ENCODE measurements around the gene PRPF31. TPM values are rescaled to one million over a fixed set of nuclear protein-coding genes. Genes with fewer than 3 reads are reported as not detected.
"Not testable (repeated sequence)": the region's sequence is repeated elsewhere in the genome, so short reads cannot be mapped to it uniquely, and the experiment has no call there.

PRPF31 gene
- total RNA-seq, 4 donors from 2014 or later: 17.9 to 97.3 (median 52.6) TPM

GRCh38 chr19:54077334-54077733, 38.2 kb upstream of the PRPF31 start:
- TF ChIP-seq POLR2A (IDR thresholded peaks at IDR 0.05) (no peak), CTCF (IDR thresholded peaks at IDR 0.05) (no peak)
- Histone ChIP-seq H3K36me3 (no peaks in the 10 kb centered on the region), H3K9me3 (peaks cover 0 to 4% of the 10 kb centered on the region in 2 donors), H3K4me1 (no peaks in the 10 kb centered on the region), H3K27me3 (no peaks in the 10 kb centered on the region), H3K27ac (no peak overlapping the region), H3K4me3 (no peak overlapping the region)
- intact Hi-C loops (cut with DNase I; ENCODE audit: low total_unique reads): no loop called here
- DNase-seq: no peak

- no peaks in the 10 kb centered on the region for H3K27me3 ChIP-seq
- DNase-seq: no peak
- intact Hi-C loops (cut with DNase I; ENCODE audit: low total_unique reads): no loop called here
Observed at GRCh38 chr19:54081032-54081431, 34.5 kb upstream of the PRPF31 start, which contains the start of gene TARM1. Gene TARM1 (minus strand): TSS chr19:54081365. CDS start chr19:54081340, 25 bp downstream.

GRCh38 chr19:54084410-54084809, 31.1 kb upstream of the PRPF31 start:
- TF ChIP-seq CTCF (IDR thresholded peaks at IDR 0.05): no peak
- no peak for TF ChIP-seq POLR2A (IDR thresholded peaks at IDR 0.05)
- H3K4me3 ChIP-seq: no peak overlapping the region
- H3K9me3 ChIP-seq: peaks cover 0 to 4% of the 10 kb centered on the region in 2 donors
- no peaks in the 10 kb centered on the region for H3K27me3 ChIP-seq
- intact Hi-C loops (cut with DNase I; ENCODE audit: low total_unique reads): no loop called here
- no peaks in the 10 kb centered on the region for H3K36me3 ChIP-seq
- DNase-seq: no peak
- no peaks in the 10 kb centered on the region for H3K4me1 ChIP-seq
- H3K27ac ChIP-seq: no peak overlapping the region

More at GRCh38 chr19:54081032-54081431, 34.5 kb upstream of the PRPF31 start, which contains the start of gene TARM1:
- Histone ChIP-seq H3K27ac (no peak within 1 kb of the TSS), H3K4me3 (no peak within 1 kb of the TSS), H3K36me3 (no peaks in the 10 kb centered on the region), H3K9me3 (peaks cover 0 to 4% of the 10 kb centered on the region in 2 donors), H3K4me1 (no peaks in the 10 kb centered on the region)
- TF ChIP-seq POLR2A (IDR thresholded peaks at IDR 0.05): no peak
- TF ChIP-seq CTCF (IDR thresholded peaks at IDR 0.05): no peak

GRCh38 chr19:54094426-54095000, 21.0 kb upstream of the PRPF31 start:
- no peak for DNase-seq
- H3K36me3 ChIP-seq: no peaks in the 10 kb centered on the region
- no peaks in the 10 kb centered on the region for H3K9me3 ChIP-seq
- peaks cover 0 to 4% of the 10 kb centered on the region in 2 donors for H3K27me3 ChIP-seq
- H3K4me3 ChIP-seq: no peak overlapping the region
- no peak overlapping the region for H3K27ac ChIP-seq
- intact Hi-C loops (cut with DNase I; ENCODE audit: low total_unique reads): no loop called here
- peaks cover 0 to 5% of the 10 kb centered on the region in 2 donors for H3K4me1 ChIP-seq
- TF ChIP-seq CTCF (IDR thresholded peaks at IDR 0.05) (no peak), POLR2A (IDR thresholded peaks at IDR 0.05) (no peak)

- no peak for DNase-seq
- TF ChIP-seq POLR2A (IDR thresholded peaks at IDR 0.05) (no peak), CTCF (IDR thresholded peaks at IDR 0.05) (no peak)
- no peak overlapping the region for H3K27ac ChIP-seq
Observed at GRCh38 chr19:54095136-54095858, 20.3 kb upstream of the PRPF31 start.

GRCh38 chr19:54095859-54096616, 19.5 kb upstream of the PRPF31 start:
- intact Hi-C loops (cut with DNase I; ENCODE audit: low total_unique reads); H3K9me3 ChIP-seq; H3K36me3 ChIP-seq; H3K4me1 ChIP-seq; H3K27me3 ChIP-seq: not testable (repeated sequence)
- Histone ChIP-seq H3K4me3 (peak overlapping the region; percentile 9 to 29), H3K27ac (peak overlapping the region in 1 of 2 donors; percentile 41)
- peak in 1 of 2 donors; percentile 39 for DNase-seq

More at GRCh38 chr19:54095136-54095858, 20.3 kb upstream of the PRPF31 start:
- Histone ChIP-seq H3K27me3 (peaks cover 0 to 4% of the 10 kb centered on the region in 2 donors), H3K4me3 (peak overlapping the region; percentile 9 to 29), H3K36me3 (no peaks in the 10 kb centered on the region), H3K9me3 (no peaks in the 10 kb centered on the region), H3K4me1 (peaks cover 0 to 5% of the 10 kb centered on the region in 2 donors)
- intact Hi-C loops (cut with DNase I; ENCODE audit: low total_unique reads): no loop called here

Measured in uterus (tissue), 4 donors.